K562 (cell line): ENCODE results near the gene ERAL1. TPM values are rescaled to one million over a fixed set of nuclear protein-coding genes. Genes with fewer than 3 reads are reported as not detected.

Experiments
- ATAC-seq: fragments of 200-7000 bp; cut with Tn5 transposase; 3 replicates; pipeline ENCODE4 v1.9.1; 2020; ENCODE audit warnings: moderate library complexity
- BruUV-seq: library from RNA; stranded (reverse); fragments of 400-500 nt; replicated peaks from 2 replicates; lab custom pipeline; 2021; lab: Mats Ljungman, UMichigan
- CTCF ChIA-PET: fragments of 300-600 bp; formaldehyde crosslinking; extraction: SDS; loops from one replicate; lab custom pipeline; 2021; ENCODE audit warnings: low intra/inter-chr PET ratio; lab: Yijun Ruan, JAX
- POLR2A ChIA-PET: fragments of 300-600, 350-650 bp; sonication (Branson Sonifier 250); formaldehyde crosslinking; extraction: SDS; loops from one replicate; lab custom pipeline; 2021; ENCODE audit warnings: antibody characterized with exemption, inconsistent platforms; lab: Yijun Ruan, JAX
- DNase-seq, 4 experiments: peaks; one replicate each; pipeline versions ENCODE4 v3.0.0 to v3.0.0-alpha.2; 2011 to 2018; ENCODE audit warnings: low spot score in 3 of 4, mixed read lengths in 3 of 4; ENCODE audit errors: extremely low read depth in 1 of 4
- FAIRE-seq: peaks from 2 replicates; lab custom pipeline; 2011; peaks lifted over from hg19 to GRCh38; lab: Jason Lieb, UNC
- H2AFZ ChIP-seq: 2 replicates; pipeline ENCODE4 v1.6.0; 2011; ENCODE audit warnings: low read depth, low read length, control low read depth, inconsistent platforms
- H3K27ac ChIP-seq: fragments of 200-600 bp; 3 replicates; pipeline ENCODE4 v1.8.0; 2011; ENCODE audit warnings: low read depth, mild to moderate bottlenecking, control low read depth, inconsistent platforms, low read length, moderate library complexity, mixed read lengths; ENCODE audit errors: extremely low read depth
- H3K27me3 ChIP-seq, 2 experiments: fragments of 300-600 bp in 1 of 2; 2 replicates in 1 of 2; 3 replicates in 1 of 2; pipeline versions ENCODE4 v1.6.0 to v1.8.0; 2011; ENCODE audit warnings: inconsistent platforms in 2 of 2, low read length in 2 of 2, mild to moderate bottlenecking in 1 of 2, mixed read lengths in 1 of 2, moderate library complexity in 1 of 2; ENCODE audit not compliant: control insufficient read depth in 2 of 2, insufficient read depth in 2 of 2
- H3K36me3 ChIP-seq: fragments of 300-600 bp; 3 replicates; pipeline ENCODE4 v1.8.0; 2011; ENCODE audit warnings: mild to moderate bottlenecking, low read length, inconsistent platforms; ENCODE audit not compliant: control insufficient read depth, insufficient read depth
- H3K4me1 ChIP-seq, 2 experiments: fragments of 200-600 bp in 1 of 2; replicated peaks in 1 of 2; 2 replicates in 1 of 2; 3 replicates in 1 of 2; pipeline versions ENCODE4 v1.5.1 to v1.8.0; 2011; ENCODE audit warnings: inconsistent platforms in 2 of 2, low read length in 2 of 2, mild to moderate bottlenecking in 1 of 2, mixed read lengths in 1 of 2, moderate library complexity in 1 of 2; ENCODE audit not compliant: control insufficient read depth in 2 of 2, insufficient read depth in 2 of 2
- H3K4me2 ChIP-seq: 2 replicates; pipeline ENCODE4 v1.6.1; 2011; ENCODE audit warnings: low read length, control low read depth, inconsistent platforms, mixed read lengths; ENCODE audit not compliant: insufficient read depth
- H3K4me3 ChIP-seq: fragments of 200-600 bp; sonication (generic), shearing (Covaris generic); 2 replicates; pipeline ENCODE4 v1.5.1; 2016; ENCODE audit warnings: control low read depth, inconsistent platforms
- H3K79me2 ChIP-seq: fragments of 200-600 bp; 3 replicates; pipeline ENCODE4 v1.8.0; 2011; ENCODE audit warnings: low read length, inconsistent platforms; ENCODE audit not compliant: control insufficient read depth, insufficient read depth
- H3K9ac ChIP-seq, 2 experiments: 2 replicates each; pipeline versions ENCODE4 v1.6.0 to v1.6.1; 2011; ENCODE audit warnings: low read depth in 2 of 2, low read length in 2 of 2, control low read depth in 1 of 2, inconsistent platforms in 1 of 2, mild to moderate bottlenecking in 1 of 2, mixed read lengths in 1 of 2; ENCODE audit not compliant: insufficient read depth in 1 of 2
- H3K9me1 ChIP-seq: one replicate; pipeline ENCODE4 v1.6.0; 2011; ENCODE audit warnings: inconsistent platforms, mild to moderate bottlenecking, low read length, moderate library complexity; ENCODE audit not compliant: control insufficient read depth, insufficient read depth
- H3K9me3 ChIP-seq: replicated peaks from 2 replicates; pipeline ENCODE4 v1.5.1; 2011; ENCODE audit warnings: low read depth, low read length, inconsistent platforms; ENCODE audit not compliant: control insufficient read depth, insufficient read depth
- H4K20me1 ChIP-seq: replicated peaks from 2 replicates; pipeline ENCODE4 v1.6.1; 2011; ENCODE audit warnings: low read length, inconsistent platforms, mixed read lengths; ENCODE audit not compliant: control insufficient read depth, insufficient read depth
- FOXP4 ChIP-seq: sonication (generic); formaldehyde crosslinking; IDR thresholded peaks from 2 replicates; pipeline ENCODE4 v1.8.0; 2022; ENCODE audit warnings: mild to moderate bottlenecking, missing genetic modification reagents, borderline replicate concordance
- GABPA ChIP-seq: fragments of 200-800 bp; sonication (Bioruptor generic); conservative IDR thresholded peaks from 2 replicates; pipeline ENCODE4 v1.6.1; 2016; ENCODE audit warnings: low read depth, missing genetic modification characterization, missing compliant biosample characterization
- HOXB6 ChIP-seq: fragments of 250-450 bp; sonication (Bioruptor Pico); IDR thresholded peaks from 2 replicates; pipeline ENCODE4 v1.5.1; 2022; ENCODE audit warnings: mild to moderate bottlenecking, borderline replicate concordance
- KAT2B ChIP-seq: IDR thresholded peaks from one replicate; pipeline ENCODE4 v1.6.1; 2012; ENCODE audit warnings: low read depth, mild to moderate bottlenecking, control low read depth, inconsistent platforms, low read length, moderate library complexity
- NCOR1 ChIP-seq: fragments of 450-650 bp; IDR thresholded peaks from 2 replicates; pipeline ENCODE4 v1.6.1; 2016; ENCODE audit warnings: mild to moderate bottlenecking, moderate library complexity
- PTTG1 ChIP-seq: fragments of 450-650 bp; IDR thresholded peaks from 2 replicates; pipeline ENCODE4 v1.6.1; 2016; ENCODE audit warnings: low read depth, mild to moderate bottlenecking, missing genetic modification characterization, missing compliant biosample characterization
- SMC3 ChIP-seq: conservative IDR thresholded peaks from 2 replicates; pipeline ENCODE4 v1.6.1; 2011; ENCODE audit warnings: low read depth, low read length, improper control_type of control experiment; ENCODE audit not compliant: insufficient read depth
- THRB ChIP-seq: fragments of 450-650 bp; formaldehyde crosslinking; conservative IDR thresholded peaks from 2 replicates; pipeline ENCODE4 v1.4.0; 2022; ENCODE audit warnings: mild to moderate bottlenecking, missing genetic modification characterization
- ZC3H8 ChIP-seq: fragments of 450-650 bp; IDR thresholded peaks from 2 replicates; pipeline ENCODE4 v1.6.1; 2017
- ZHX1 ChIP-seq: fragments of 150-350 bp; conservative IDR thresholded peaks from 2 replicates; pipeline ENCODE4 v1.6.1; 2014; ENCODE audit warnings: low read length
- ZNF134 ChIP-seq: fragments of 250-450 bp; sonication (Bioruptor Pico); conservative IDR thresholded peaks from 2 replicates; pipeline ENCODE4 v1.4.0; 2020
- WGBS: fragments of 100-300 bp; shearing (Covaris generic); methylation state at CpG from one replicate; pipeline ENCODE4 v1.1.6; 2016; ENCODE audit warnings: low coverage, mixed read lengths; ENCODE audit not compliant: insufficient coverage; ENCODE audit errors: missing lambda C conversion rate; 5-methylcytosine and 5-hydroxymethylcytosine counted together
- in situ Hi-C: fragments of 300-500 bp; cut with MboI; formaldehyde crosslinking; loops from 4 replicates; pipeline ENCODE4 v1.15.0; 2018; ENCODE audit warnings: inconsistent platforms, mixed read lengths
- intact Hi-C: fragments of 100-400 bp; cut with micrococcal nuclease; formaldehyde crosslinking; loops from 2 replicates; pipeline ENCODE4 v1.14.2; 2022
- polyA plus RNA-seq, 8 experiments: library from polyadenylated mRNA; depleted of rRNA in 4 of 8; stranded (reverse) in 5 of 8; unstranded in 3 of 8; fragments of >200 nt; fragmentation: Nextera tagmentation in 2 of 8; fragmentation: Illumina TruSeq in 1 of 8; extraction: Ambion mirVana in 2 of 8; extraction: Trizol in 1 of 8; gene quantifications; 2 replicates each; pipeline versions ENCODE4 v1.2.1 to v1.2.3, GENCODE V29; 2011 to 2014; ENCODE audit warnings: inconsistent platforms in 1 of 8, missing spikeins in 1 of 8
- total RNA-seq, 7 experiments: library from RNA; depleted of rRNA in 6 of 7; stranded (reverse); fragments of >200 nt in 6 of 7; fragmentation: Illumina TruSeq in 2 of 7; extraction: Trizol in 2 of 7; gene quantifications; 2 replicates each; pipeline versions ENCODE4 v1.2.1 to v1.2.3, GENCODE V29; 2011 to 2021; ENCODE audit warnings: low replicate concordance in 1 of 7
- TF ChIP-seq, protein P1 (sequence below): sonication (generic); formaldehyde crosslinking; IDR thresholded peaks from 2 replicates; pipeline ENCODE4 v1.8.1; 2023; ENCODE audit warnings: mild to moderate bottlenecking, missing genetic modification reagents

The ERAL1 gene
- total and polyA plus RNA-seq, 9 of the 15 experiments (the other 6 are each of a cell fraction or from before 2014, with no cell fraction given) = 37.5 to 351 (median 106) TPM

- TF ChIP-seq GABPA = 0 out of 2 replicates have a peak, but pooled peaks have one; percentile 15
- no peak; the same call in 1 of the 2 replicates for TF ChIP-seq NCOR1
- no peak for TF ChIP-seq KAT2B
- no peak for TF ChIP-seq ZNF134 (CRISPR knock-in tag)
- no peak for TF ChIP-seq FOXP4 (CRISPR knock-in tag)
- TF ChIP-seq, all 486 proteins: peak for 48
These were observed 11.3 kb downstream of the ERAL1 start (continued) for GRCh38 chr17:28865946-28866752.

DNA sequence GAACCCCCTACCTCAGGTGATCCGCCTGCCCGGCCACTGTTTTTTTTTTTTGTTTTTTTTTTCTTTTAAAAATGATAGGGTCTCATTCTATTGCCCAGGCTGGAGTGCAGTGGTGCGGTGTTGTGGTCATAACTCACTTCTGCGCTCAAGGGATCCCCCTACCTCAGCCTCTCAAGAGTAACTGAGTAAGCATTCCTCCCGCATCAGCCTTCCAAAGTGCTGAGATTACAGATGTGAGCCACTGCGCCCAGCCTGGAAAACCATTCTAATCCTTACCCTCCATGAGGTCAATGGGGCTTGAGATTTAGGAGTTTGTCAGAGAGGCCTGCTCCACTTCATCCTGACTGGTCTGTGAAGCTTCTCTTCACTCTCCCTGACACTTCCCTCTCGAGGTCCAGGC, 12.5 kb downstream of the ERAL1 start:
- no TSS peak for BruUV-seq
- no peaks in the 10 kb centered on the region for H4K20me1 ChIP-seq
- H3K4me1 ChIP-seq = peaks cover 71 to 76% of the 10 kb centered on the region in 2 experiments
- intact Hi-C loops (no loop called here), in situ Hi-C loops (no loop called here)
- peak overlapping the region; percentile 41; the same call in 2 of the 3 replicates for H3K27ac ChIP-seq
- no peaks in the 10 kb centered on the region for H3K36me3 ChIP-seq
- H2AFZ ChIP-seq = peak overlapping the region; percentile 68
- H3K4me2 ChIP-seq = no peak overlapping the region
- peaks cover 25% of the 10 kb centered on the region for H3K79me2 ChIP-seq
- ATAC-seq (no peak), DNase-seq (no peak), FAIRE-seq (no peak)
- ChIA-PET POLR2A (interaction anchor here (0.6 to 1.4 kb wide), 5 partner anchors 18 to 140 kb away, joined by 3 to 4 read pairs (median 3); no protein-coding TSS in a partner anchor), CTCF (no interaction called here)
- H3K4me3 ChIP-seq = no peak overlapping the region
- no peaks in the 10 kb centered on the region for H3K9me1 ChIP-seq
- 78% methylated on average over 7 of the region's 7 CpGs for whole genome bisulfite sequencing
- H3K27me3 ChIP-seq = no peaks in the 10 kb centered on the region
- no peaks in the 10 kb centered on the region for H3K9me3 ChIP-seq
- no peak overlapping the region; a peak in 1 of 4 replicates for H3K9ac ChIP-seq
- TF ChIP-seq SMC3 (no peak), ZHX1 (no peak), ZC3H8 (no peak), PTTG1 (tag) (no peak), HOXB6 (CRISPR knock-in tag) (no peak), THRB (no peak)
- TF ChIP-seq, protein P1, sequence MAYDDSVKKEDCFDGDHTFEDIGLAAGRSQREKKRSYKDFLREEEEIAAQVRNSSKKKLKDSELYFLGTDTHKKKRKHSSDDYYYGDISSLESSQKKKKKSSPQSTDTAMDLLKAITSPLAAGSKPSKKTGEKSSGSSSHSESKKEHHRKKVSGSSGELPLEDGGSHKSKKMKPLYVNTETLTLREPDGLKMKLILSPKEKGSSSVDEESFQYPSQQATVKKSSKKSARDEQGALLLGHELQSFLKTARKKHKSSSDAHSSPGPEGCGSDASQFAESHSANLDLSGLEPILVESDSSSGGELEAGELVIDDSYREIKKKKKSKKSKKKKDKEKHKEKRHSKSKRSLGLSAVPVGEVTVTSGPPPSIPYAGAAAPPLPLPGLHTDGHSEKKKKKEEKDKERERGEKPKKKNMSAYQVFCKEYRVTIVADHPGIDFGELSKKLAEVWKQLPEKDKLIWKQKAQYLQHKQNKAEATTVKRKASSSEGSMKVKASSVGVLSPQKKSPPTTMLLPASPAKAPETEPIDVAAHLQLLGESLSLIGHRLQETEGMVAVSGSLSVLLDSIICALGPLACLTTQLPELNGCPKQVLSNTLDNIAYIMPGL (CRISPR knock-in tag) = no peak
